Prostate gland (tissue), 2 donors: Measurements from ENCODE around the gene TAF8.

ENCODE experiments used
- POLR2A ChIP-seq: fragments of 450-650 bp; IDR thresholded peaks from one replicate; pipeline ENCODE4 v1.6.1; 2016; ENCODE audit warnings: antibody characterized with exemption, mild to moderate bottlenecking
- TF ChIP-seq, protein P1 (sequence below), 4 experiments: fragments of 200-600 bp in 2 of 4; fragments of 450-650 bp in 2 of 4; sonication (generic) in 2 of 4; IDR thresholded peaks; 1 replicate in 3 of 4; 2 replicates in 1 of 4; pipeline ENCODE4 v1.5.1; 2016 to 2019; ENCODE audit warnings: antibody characterized with exemption in 4 of 4, mild to moderate bottlenecking in 2 of 4, moderate library complexity in 2 of 4

DNA sequence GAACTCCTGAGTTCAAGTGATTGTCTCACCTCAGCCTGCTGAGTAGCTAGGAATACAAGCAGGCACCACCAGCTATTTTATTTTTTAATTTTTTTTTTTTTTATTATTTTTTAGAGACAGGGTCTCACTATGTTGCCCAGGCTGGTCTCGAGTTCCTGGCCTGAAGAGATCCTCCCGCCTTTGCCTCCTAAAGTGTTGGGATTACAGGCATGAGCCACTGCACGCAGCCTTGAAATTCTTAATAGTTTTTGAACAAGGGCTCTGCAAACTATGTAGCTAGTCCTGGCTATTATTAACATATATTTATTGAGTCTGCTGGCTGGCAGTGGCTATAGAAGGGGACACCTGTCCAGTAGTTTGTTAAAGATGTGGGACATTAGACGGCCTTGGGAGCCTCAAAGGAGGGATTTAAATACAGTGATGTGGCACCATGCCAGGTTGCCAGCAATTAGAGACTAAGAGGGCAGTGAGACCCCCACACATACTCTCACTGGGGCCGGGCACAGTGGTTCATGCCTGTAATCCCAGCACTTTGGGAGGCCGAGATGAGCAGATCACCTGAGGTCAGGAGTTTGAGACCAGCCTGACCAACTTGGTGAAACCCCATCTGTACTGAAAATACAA is 21.1 kb upstream of the TAF8 start:
- TF ChIP-seq, protein P1, sequence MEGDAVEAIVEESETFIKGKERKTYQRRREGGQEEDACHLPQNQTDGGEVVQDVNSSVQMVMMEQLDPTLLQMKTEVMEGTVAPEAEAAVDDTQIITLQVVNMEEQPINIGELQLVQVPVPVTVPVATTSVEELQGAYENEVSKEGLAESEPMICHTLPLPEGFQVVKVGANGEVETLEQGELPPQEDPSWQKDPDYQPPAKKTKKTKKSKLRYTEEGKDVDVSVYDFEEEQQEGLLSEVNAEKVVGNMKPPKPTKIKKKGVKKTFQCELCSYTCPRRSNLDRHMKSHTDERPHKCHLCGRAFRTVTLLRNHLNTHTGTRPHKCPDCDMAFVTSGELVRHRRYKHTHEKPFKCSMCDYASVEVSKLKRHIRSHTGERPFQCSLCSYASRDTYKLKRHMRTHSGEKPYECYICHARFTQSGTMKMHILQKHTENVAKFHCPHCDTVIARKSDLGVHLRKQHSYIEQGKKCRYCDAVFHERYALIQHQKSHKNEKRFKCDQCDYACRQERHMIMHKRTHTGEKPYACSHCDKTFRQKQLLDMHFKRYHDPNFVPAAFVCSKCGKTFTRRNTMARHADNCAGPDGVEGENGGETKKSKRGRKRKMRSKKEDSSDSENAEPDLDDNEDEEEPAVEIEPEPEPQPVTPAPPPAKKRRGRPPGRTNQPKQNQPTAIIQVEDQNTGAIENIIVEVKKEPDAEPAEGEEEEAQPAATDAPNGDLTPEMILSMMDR (IDR thresholded peaks at IDR 0.05) = no peak
- no peak for TF ChIP-seq POLR2A
